SK-N-MC (cell line): ENCODE measurements around the gene ABCG4.

Experiments
- DNase-seq: peaks from one replicate; pipeline ENCODE4 v3.0.0-alpha.2; 2011; ENCODE audit warnings: low read depth, low spot score
- H3K27ac ChIP-seq: fragments of 200-600 bp; sonication (generic); 2 replicates; pipeline ENCODE4 v1.5.1; 2016; ENCODE audit warnings: mixed run types
- H3K36me3 ChIP-seq: fragments of 200-600 bp; sonication (generic); 2 replicates; pipeline ENCODE4 v1.6.1; 2017; ENCODE audit warnings: antibody characterized with exemption, low read length, mixed read lengths; ENCODE audit not compliant: insufficient read depth
- H3K4me3 ChIP-seq: fragments of 200-600 bp; sonication (generic); 2 replicates; pipeline ENCODE4 v1.5.1; 2016
- H3K9ac ChIP-seq: fragments of 200-600 bp; sonication (generic); 2 replicates; pipeline ENCODE4 v1.8.0; 2017; ENCODE audit warnings: mixed run types, mixed read lengths; ENCODE audit not compliant: insufficient read length
- H3K9me3 ChIP-seq: fragments of 200-600 bp; sonication (generic); 2 replicates; pipeline ENCODE4 v1.6.1; 2017; ENCODE audit warnings: low read depth, mild to moderate bottlenecking, antibody characterized with exemption, low read length, moderate library complexity, mixed read lengths
- EZH2 ChIP-seq: fragments of 200-600 bp; sonication (generic); IDR thresholded peaks from one replicate; pipeline ENCODE4 v1.6.1; 2017; ENCODE audit warnings: antibody characterized with exemption
- FOXP2 ChIP-seq: optimal IDR thresholded peaks from 2 replicates; pipeline ENCODE3; 2011; ENCODE audit warnings: mild to moderate bottlenecking, moderate library complexity; ENCODE audit not compliant: insufficient read depth; ENCODE audit errors: extremely low read length, control extremely low read depth
- POLR2AphosphoS5 ChIP-seq: IDR thresholded peaks from 2 replicates; pipeline ENCODE4 v1.6.1; 2012; ENCODE audit warnings: mild to moderate bottlenecking, low read depth, low read length, borderline replicate concordance

ABCG4 gene

GRCh38 chr11:119112314-119113020 is 36.4 kb upstream of the ABCG4 start:
- Histone ChIP-seq H3K4me3 (no peak overlapping the region), H3K36me3 (peaks cover 28% of the 10 kb centered on the region), H3K27ac (no peak overlapping the region), H3K9ac (no peak overlapping the region), H3K9me3 (no peaks in the 10 kb centered on the region)
- DNase-seq = no peak
- TF ChIP-seq POLR2AphosphoS5 = no peak
- no peak for TF ChIP-seq FOXP2
- TF ChIP-seq EZH2 = no peak

- DNase-seq = no peak
- H3K4me3 ChIP-seq = no peak overlapping the region
- no peak overlapping the region for H3K9ac ChIP-seq
- TF ChIP-seq POLR2AphosphoS5 (no peak), EZH2 (no peak), FOXP2 (no peak)
- H3K27ac ChIP-seq = no peak overlapping the region
- H3K36me3 ChIP-seq = peaks cover 32% of the 10 kb centered on the region
- H3K9me3 ChIP-seq = no peaks in the 10 kb centered on the region
Measured at GRCh38 chr11:119113716-119114115, 35.1 kb upstream of the ABCG4 start.

GRCh38 chr11:119114351-119114750 is 34.5 kb upstream of the ABCG4 start:
- Histone ChIP-seq H3K4me3 (no peak overlapping the region), H3K9me3 (no peaks in the 10 kb centered on the region), H3K27ac (no peak overlapping the region), H3K9ac (no peak overlapping the region), H3K36me3 (peaks cover 32% of the 10 kb centered on the region)
- no peak for DNase-seq
- TF ChIP-seq FOXP2 (no peak), EZH2 (no peak), POLR2AphosphoS5 (no peak)

- H3K9me3 ChIP-seq = no peaks in the 10 kb centered on the region
- no peak overlapping the region for H3K27ac ChIP-seq
- no peak for TF ChIP-seq FOXP2
- TF ChIP-seq EZH2 = no peak
- no peak for TF ChIP-seq POLR2AphosphoS5
- H3K9ac ChIP-seq = no peak overlapping the region
- DNase-seq = no peak
- no peak overlapping the region for H3K4me3 ChIP-seq
- peaks cover 32% of the 10 kb centered on the region for H3K36me3 ChIP-seq
Measured at GRCh38 chr11:119115484-119116234, 33.2 kb upstream of the ABCG4 start.

GRCh38 chr11:119116235-119116594 is 32.6 kb upstream of the ABCG4 start:
- no peak for TF ChIP-seq POLR2AphosphoS5
- no peak for TF ChIP-seq FOXP2
- TF ChIP-seq EZH2 = no peak
- H3K36me3 ChIP-seq = peaks cover 28% of the 10 kb centered on the region
- no peak overlapping the region for H3K4me3 ChIP-seq
- no peak overlapping the region for H3K27ac ChIP-seq
- H3K9me3 ChIP-seq = no peaks in the 10 kb centered on the region
- H3K9ac ChIP-seq = no peak overlapping the region
- DNase-seq = no peak

GRCh38 chr11:119116601-119117000 is 32.3 kb upstream of the ABCG4 start:
- no peak overlapping the region for H3K27ac ChIP-seq
- DNase-seq = no peak
- H3K4me3 ChIP-seq = no peak overlapping the region
- peaks cover 24% of the 10 kb centered on the region for H3K36me3 ChIP-seq
- no peak overlapping the region for H3K9ac ChIP-seq
- H3K9me3 ChIP-seq = no peaks in the 10 kb centered on the region
- TF ChIP-seq FOXP2 (no peak), EZH2 (no peak), POLR2AphosphoS5 (no peak)

- no peaks in the 10 kb centered on the region for H3K9me3 ChIP-seq
- H3K9ac ChIP-seq = no peak overlapping the region
- peaks cover 18% of the 10 kb centered on the region; the same call in 1 of the 2 replicates for H3K36me3 ChIP-seq
- H3K27ac ChIP-seq = no peak overlapping the region
- no peak overlapping the region for H3K4me3 ChIP-seq
- TF ChIP-seq EZH2 (no peak), POLR2AphosphoS5 (no peak), FOXP2 (no peak)
- DNase-seq = no peak
Measured at GRCh38 chr11:119117004-119117706, 31.7 kb upstream of the ABCG4 start.

GRCh38 chr11:119118227-119118626 is 30.6 kb upstream of the ABCG4 start:
- no peak for TF ChIP-seq EZH2
- TF ChIP-seq FOXP2 = no peak
- TF ChIP-seq POLR2AphosphoS5 = no peak

More at GRCh38 chr11:119118227-119118626, 30.6 kb upstream of the ABCG4 start:
- Histone ChIP-seq H3K9ac (no peak overlapping the region), H3K27ac (no peak overlapping the region), H3K9me3 (no peaks in the 10 kb centered on the region), H3K4me3 (no peak overlapping the region), H3K36me3 (peaks cover 16% of the 10 kb centered on the region; the same call in 1 of the 2 replicates)
- no peak for DNase-seq
